GM19397 (cell line): ENCODE results near the gene RAP1GAP2.

Experiments used
- ATAC-seq: cut with Tn5 transposase; IDR thresholded peaks from one replicate; pipeline ENCODE4 v1.9.1; 2021; ENCODE audit warnings: mild to moderate bottlenecking, moderate library complexity; ENCODE audit not compliant: unreplicated experiment

The RAP1GAP2 gene

DNA sequence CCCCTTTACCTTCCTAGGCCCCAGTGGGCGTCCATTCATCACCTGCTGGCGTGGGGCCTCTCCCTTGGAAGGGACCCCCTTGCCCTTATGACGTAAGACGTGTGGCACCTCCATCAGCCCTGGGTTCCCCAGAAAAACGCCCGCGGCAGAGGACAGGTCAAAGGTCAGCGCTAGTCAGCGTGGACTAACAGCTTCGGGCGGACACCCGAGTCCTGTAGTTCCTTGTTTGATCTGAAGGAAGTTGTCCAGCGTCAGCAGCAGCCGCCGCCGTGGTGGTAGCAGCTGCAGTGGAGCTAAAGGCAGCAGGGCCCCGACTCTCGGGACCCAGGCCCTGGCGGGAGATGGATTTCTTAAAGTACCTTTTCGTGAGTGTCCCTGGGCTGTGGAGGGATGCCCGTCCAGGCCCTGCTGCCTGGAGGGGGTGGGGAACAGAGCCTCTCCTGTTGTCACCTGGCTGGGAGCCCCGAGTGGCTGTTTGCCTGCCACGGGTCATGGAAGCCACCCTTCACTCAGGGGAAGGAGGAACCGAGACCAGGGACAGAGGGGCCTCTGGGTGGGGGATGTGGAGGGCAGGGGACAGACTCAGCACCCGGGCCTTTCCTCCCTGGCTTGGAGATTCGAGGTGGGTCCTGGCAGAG is 143.6 kb downstream of the RAP1GAP2 start:
- no peak for ATAC-seq

DNA sequence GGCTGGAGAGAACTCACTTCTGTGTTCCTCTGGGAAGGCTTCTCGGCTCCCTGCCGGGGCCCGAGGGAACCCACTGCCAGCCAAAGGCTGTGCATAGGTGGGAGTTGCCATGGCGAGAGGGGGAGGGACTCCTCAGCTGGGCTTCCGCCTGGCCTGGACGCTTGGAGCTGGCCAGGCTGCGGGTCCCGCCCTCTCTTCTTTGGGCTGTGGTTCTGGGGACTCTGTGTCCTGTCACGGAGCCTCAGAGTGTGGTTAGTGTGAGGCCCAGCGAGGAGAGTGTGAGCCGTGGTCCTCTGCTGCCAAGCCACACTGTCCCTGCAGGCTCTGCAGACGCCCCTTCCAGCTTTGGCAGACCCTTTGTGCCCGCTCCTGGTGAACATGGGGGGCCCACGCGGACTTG is 144.1 kb downstream of the RAP1GAP2 start:
- ATAC-seq = no peak

DNA sequence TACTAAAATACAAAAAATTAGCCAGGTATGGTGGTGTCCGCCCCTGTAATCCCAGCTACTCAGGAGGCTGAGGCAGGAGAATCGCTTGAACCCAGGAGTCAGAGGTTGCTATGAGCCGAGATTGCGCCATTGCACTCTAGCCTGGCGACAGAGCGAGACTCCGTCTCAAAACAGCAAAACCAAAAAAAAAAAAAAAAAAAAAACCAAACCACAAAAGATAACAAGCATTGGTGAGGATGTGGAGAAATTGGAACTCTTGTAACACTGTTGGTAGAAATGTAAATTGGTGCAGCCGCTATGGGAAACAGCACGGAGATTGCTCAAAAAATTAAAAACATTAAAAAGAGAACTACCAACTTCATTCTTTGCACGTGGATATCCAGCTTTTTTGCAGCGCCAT is 147.7 kb downstream of the RAP1GAP2 start:
- ATAC-seq = no peak

DNA sequence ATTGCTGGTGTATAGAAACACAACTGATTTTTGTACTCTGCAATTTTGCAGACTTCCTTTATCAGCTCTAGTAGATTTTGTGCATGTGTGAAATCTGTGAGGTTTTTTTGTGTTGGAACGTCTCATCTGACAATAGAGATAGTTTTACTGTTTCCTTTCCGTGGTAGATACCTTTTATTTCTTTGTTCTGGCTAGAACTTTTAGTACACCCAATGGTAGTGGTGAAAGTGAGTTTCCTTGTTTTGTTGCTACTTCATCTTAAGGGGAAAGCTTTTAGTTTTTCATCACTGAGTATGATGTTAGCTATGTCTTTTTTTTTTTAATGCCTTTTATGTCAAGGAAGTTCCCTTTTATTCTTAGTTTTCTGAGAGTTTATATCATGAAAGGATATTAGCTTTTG is 149.1 kb downstream of the RAP1GAP2 start:
- no peak for ATAC-seq

DNA sequence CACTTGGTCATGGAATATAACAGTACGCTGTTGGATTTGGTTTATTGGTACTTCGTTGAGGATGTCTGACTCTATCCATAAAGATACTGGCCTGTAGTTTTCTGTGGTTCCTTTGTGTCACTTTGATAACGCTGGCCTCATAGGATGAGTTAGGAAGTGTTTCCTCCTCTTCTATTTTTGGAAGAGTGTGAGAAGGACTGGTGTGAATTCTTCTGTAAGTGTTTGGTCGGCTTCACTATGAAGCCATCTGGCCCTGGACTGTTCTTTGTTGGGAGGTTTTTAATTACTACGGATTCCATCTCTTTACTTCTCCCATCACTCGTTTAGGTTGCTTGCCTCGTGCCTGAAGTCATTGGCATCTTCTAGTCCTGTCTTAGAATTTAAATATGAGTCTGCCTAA is 149.9 kb downstream of the RAP1GAP2 start:
- no peak for ATAC-seq

DNA sequence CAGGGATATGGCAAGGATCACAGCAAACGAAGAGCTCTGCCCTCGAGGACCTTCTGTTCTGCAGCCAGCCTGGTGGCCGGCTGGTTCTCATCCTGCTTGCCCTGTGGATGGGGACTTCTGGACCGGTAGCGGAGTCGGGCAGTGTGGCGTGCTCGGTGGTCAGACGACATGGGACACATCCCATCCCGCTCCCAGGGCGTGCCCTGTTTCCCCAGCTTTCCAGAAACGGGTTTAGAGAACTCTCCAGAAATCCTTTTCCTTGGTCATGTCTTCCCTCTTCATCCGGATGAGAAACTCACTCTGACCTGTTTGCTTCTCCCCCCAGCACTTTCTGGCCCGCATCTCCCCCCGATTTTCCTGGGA is 151.3 kb downstream of the RAP1GAP2 start:
- ATAC-seq = no peak

DNA sequence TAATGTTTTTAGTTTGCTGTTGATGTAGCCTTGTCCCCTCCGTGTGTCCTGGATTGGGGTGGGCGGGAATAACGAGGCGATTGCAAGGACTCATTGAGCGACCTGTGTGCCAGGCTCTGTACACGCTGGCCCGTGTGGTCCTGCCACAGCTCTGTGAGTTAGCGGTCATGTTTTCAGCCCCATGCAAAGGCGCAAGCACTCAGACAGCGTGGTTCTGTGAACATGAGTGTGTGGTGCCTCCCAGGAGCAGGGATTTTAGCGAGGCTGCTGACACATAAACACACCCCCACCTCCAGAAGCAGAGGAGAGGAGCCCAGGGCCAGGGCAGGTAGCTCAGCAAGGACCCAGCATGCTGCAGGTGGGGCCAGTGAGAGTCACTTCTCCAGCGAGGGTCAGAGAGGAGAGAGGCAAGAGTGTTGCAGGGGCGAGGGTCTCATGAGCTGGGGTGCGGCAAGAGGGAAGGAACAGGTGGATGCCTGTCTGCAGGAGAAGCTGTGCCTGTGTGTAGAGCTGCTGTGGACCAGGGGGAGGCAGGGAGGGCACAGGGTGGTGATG is 151.8 kb downstream of the RAP1GAP2 start:
- ATAC-seq = no peak

DNA sequence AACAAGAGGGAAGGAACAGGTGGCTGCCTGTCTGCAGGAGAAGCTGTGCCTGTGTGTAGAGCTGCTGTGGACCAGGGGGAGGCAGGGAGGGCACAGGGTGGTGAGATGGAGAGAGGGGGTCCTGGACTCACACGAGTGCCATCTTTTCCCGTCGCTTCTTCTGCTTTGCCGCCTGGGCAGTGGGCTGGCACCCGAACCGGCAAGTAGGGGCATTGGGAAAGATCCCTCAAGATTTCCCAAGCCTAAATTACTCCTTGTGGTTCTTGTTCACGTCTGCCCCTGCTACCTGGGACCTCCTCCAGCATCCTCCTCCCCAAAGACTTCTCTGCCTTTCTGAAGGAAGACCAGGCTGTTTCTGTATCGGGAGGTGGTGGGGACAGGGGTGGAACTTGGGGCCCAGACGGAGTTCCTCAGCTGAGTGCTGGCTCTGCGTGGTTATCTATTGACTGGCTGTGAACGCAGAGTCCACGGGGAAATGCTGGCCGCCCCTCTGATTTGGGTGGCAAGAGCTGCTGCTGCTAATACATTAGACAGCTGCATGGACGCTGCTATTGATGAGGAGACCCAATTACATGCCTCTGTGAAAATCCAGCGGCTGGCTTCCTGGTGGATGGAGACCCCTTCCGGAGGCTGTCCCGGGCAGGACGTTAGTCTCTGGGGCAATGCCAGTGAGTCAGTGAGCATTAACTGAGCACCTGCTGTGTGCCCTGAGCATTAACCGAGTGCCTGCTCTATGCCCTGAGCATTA is 152.7 kb downstream of the RAP1GAP2 start:
- no peak for ATAC-seq

DNA sequence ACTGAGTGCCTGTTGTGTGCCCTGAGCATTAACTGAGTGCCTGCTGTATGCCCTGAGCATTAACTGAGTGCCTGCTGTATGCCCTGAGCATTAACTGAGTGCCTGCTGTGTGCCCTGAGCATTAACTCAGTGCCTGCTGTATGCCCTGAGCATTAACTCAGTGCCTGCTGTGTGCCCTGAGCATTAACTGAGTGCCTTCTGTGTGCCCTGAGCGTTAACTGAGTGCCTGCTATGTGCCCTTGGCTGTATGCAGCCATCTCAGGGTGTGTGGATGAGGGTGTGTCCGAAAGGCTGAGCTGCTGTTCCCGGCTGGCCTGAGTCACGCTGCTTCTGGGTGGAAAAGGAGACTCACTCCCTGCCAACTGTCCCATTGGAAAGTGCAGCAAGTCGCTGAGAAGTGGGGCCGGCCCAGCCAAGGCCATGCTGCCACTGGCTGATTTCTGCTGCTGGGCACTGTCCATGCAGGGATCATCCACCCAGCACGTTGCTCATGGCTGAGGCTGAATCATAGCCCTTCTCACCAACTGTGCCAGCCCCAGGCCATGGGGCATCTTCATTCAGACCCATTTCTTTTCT is 153.3 kb downstream of the RAP1GAP2 start:
- ATAC-seq = no peak

DNA sequence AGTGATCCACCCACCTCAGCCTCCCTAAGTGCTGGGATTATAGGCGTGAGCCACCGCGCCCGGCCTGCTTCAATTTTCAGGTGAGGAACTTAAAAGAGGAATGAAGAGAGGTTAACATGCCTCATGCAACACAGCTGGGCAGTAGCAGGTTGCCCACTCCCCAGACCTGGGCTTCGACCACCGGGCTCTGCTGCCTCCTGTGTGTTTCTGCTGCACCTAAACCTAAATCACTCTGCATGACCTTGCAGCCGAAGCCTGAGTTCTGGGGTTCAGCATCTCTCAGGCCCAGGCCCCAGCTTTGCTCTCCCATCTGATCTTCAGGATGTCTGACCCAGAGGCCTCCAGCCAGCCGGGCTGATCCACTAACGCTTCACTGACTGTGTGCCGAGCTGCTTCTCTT is 154.6 kb downstream of the RAP1GAP2 start:
- ATAC-seq = no peak

DNA sequence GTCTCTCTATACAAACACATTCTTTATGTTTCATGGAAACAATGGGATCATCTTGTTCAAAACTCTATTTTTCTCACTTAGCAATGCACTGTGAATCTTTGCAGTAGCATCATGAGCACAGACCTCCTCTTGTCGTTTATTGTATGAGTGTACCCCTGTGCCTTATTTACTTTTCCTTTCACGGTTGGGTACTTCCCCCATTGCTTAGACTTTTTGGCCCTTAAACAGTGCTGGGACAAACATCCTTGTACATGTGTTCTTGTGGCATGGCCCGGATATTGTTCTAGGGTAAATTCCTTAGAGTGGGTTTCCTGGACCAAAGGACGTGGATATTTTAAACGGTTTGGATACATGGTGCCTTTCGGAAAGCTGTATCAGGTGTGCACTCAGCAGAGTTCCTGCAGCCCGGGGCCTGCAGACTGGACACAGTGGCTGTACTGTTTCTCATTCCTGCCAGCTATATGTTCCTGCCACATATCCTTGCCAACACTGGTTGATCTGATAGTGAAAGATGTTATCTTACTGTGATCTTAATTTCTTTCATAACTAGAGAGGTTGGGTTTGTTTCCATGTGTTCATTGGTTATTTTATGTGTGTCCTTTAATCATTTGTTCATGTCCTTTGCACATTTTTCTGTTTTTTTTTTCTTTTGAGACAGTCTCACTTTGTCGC is 156.1 kb downstream of the RAP1GAP2 start:
- no peak for ATAC-seq

DNA sequence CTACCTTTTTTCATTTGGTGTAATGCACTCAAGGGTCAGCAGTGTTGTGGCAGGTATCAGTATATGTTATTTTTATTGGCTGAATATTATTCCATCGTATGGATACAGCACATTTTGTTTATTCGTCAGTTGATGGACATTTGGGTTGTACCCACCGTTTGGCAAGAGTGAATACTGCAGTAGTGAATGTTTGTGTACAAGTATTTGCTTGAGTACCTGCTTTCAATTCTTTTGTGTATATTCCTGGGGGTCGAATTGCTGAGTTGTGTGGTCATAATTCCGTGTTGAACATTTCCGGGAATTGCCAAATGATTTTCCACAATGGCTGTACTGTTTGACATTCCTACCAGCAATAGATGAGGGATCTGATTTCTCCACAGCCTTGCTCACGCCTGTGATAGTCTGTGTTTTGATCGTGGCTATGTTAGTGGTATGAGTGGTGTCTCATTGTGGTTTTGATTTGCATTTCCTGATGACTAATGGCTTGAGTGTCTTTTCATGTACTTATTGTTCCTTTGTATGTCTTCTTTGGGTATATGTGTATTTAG is 158.7 kb downstream of the RAP1GAP2 start:
- no peak for ATAC-seq

DNA sequence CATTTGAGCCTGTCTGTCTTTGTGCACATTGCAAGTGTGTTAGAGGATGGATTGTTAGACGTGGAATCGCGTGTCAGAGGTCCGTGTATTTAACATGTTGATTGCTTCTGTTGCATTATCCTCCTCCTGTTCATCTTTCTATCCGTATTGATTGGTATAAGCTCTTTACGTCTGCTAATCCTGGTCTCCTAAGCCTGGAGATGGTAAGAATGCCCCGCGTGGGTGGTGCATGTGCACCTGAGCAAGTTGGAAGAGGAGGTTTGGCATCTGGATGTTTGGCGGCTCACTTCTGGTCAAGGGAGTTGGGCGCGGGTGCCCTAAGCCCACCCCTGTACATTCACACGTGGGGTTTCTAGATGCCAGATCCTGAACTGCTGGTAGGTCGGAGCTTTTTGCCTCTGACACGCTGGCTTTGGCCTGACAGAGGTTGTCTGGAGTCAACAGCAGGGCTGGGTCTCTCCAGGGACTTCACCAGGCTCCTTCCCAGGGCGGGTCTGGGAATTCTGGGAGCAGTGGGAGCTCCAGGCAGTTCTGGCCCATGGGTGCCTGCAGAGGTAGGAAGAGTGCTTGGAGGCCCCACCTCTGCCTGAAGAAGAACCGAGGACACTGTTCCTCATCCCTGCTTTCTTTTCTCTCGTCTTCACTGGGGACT is 159.8 kb downstream of the RAP1GAP2 start:
- ATAC-seq = no peak

DNA sequence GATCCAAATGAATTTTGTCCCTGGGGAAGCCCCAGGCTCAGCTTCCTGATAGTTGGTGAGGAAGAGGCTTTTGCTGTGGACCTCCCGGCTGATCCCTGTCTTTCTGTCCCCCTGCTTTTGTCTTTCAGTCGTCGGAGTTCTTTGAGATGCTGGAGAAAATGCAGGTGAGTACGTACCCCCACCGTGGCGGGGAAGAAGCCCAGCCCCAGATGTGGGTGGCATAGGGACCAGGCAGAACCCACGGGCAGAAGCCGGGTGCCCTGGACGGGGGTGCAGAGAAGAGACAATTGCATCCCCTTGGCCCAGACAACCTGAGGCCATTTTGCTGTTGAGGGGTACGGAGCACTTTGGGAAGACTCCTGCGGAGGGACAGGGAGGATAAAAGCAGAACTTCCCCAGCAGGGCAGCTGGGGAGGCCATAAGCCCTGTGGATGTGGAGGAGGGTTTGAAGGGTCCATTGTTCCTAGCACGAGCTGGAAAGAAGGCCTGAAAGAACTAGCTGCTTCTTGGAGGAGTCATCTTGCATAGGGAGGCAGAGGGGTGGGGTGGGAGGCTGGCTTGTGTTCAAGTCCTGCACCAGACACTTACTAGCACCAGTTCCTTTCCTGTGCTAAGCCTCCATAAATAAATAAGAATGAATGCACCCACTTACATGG is 161.5 kb downstream of the RAP1GAP2 start:
- no peak for ATAC-seq

DNA sequence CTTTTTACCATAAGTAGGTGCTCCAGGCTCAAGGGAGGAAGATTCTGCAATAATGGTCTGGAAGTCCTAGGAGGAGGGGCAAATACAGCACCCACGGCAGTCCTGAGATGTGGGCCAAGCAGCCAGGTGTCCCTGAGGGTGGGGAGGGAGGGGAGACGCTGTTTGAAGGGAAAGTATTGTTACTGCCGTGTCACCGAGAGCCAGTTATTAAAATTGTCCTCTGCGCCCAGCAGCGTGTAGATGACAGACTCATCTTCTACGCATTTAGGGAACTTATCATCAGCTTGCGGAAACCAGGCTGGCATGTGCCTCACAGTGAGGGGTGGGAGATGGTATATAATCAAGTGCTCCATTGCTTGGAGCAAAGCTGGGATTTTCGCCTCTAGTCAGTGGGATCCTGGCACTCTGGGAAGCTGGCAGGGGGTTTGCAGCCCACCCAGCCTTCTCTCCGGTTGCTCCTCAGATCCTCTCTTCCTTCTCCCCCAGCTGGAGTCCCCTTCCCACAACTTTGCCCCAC is 162.5 kb downstream of the RAP1GAP2 start:
- ATAC-seq = no peak

DNA sequence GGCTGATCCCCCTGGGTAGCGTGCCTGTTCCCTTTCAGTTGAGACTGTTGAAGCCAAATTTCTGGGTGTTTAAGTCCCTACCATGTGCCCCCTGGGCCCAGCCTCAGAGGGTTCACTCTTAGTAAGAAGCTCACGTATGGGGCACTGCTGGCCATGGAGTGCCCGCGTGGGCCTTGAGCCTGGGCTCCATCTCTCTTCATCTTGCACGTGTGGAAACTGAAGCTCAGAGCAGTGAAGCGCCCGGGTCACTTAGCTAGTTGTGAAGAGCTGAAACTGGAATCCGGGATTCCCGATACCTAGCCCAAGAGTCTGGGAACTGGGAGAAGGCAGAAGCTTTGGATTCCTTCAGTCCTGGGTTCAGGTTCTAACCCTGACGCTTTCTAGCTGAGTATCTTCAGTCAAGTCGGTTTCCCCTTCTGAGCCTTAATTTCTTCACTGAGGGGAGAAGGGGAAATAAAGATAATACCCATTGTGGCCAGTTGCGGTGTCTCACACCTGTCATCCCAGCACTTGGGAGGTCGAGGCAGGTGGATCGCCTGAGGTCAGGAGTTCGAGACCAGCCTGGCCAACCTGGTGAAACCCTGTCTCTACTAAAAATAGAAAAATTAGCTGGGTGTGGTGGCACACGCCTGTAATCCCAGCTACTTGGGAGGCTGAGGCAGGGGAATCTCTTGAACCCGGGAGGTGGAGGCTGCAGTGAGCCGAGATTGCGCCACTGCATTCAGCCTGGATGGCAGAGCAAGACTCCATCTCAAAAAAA is 163.3 kb downstream of the RAP1GAP2 start:
- ATAC-seq = no peak

DNA sequence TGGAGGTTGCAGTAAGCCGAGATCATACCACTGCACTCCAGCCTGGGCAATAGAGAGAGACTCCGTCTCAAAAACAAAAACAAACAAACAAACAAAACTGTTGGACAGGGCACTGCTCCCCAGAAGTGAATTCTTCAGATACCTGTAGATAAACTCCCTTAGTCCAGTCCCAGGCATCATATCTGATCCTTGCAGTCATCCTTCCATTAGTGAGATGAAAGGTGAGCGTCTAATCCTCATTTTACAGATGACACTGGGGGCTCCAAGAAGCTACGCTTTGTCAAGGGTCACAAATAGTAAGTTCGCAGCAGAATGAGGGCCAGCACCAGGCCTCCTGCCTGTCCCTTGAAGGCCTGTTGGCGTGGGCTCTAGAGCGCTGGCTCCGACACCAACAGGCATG is 165.2 kb downstream of the RAP1GAP2 start:
- no peak for ATAC-seq

DNA sequence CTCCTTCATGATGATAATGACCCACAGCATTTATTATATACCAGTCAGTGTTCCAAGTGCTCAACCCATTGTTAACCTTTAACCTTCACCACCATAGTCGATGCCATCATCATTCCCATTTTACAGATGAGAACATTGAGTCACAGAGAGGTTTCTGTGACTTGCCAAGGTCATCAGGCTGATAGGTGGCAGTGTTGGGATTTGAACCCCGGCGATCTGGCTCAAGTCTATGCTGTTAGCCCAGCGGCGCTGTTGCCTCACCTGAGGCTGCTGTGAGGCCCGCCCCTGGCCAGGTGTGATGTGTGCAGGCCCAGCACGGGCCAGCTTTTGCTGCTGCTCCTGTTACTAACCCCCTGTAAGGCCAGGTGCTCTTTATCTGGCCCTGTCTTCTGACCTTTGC is 166.0 kb downstream of the RAP1GAP2 start:
- no peak for ATAC-seq

DNA sequence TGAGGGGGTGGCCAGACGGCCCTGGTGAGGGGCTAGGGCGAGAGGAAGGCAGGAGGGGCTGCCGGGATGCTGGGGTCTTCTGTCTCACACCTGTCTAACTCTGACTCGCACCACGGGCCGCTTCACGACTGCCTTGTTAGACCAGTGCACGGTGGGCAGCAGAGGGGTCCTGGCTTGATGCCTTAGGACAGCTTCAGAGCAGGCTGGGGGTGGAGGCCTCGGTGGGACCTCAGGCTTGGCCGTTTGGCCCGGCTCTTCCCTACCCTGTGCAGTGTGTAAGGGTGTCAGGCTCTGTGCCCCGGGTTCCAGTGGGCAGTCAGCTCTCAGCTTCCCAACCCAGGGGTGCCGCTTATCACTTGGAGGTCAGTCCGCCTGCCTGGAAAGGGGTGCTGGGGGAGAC is 166.5 kb downstream of the RAP1GAP2 start:
- ATAC-seq = no peak
